Measurements from ENCODE around the gene AKT2. TPM values are rescaled to one million over a fixed set of nuclear protein-coding genes. Genes with fewer than 3 reads are reported as not detected.
A peak's percentile ranks its signal among the peaks of the same experiment; 100 is the strongest.

The AKT2 gene
- polyA plus RNA-seq, 6 donors from 2014 or later, result 24.2 to 34.3 (median 30.8) TPM

DNA sequence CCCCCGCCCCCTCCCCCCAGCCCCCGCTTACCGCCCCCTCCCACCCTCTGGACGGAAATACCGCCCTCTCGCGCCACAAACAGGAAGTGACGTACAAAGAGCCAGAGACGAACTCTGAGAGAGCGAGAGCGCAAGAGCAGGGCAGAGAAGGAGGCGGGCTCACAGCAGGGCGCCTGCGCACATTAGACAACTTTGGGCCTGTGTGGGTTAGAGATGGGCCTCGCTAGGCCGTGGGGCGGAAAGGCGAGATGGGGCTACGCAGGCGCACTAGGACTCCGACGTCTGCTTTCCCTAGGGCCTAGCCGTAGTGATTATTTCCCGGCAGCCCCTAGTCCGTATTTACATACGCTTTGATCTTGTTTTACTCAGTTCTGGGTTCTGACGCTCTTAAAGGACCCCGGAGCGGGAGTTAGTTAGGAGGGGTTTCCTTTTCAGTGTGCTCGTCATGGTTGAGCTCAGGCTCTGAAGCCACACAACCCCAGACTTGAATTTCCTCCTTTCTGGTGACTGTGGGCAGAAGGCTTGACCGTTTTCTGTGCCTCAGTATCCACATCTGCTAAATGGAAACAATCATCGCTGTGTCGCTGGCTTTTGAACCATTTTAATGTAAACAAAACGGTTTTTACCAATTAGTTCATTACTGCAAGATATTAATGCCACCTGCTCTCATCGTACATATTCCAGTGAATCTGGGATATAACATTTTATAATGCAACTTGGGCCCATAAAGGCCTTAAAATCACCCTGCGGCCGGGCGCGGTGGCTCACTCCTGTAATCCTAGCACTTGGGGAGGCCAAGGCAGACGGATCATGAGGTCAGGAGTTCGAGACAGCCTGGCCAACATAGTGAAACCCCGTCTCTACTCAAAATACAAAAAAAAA is 449 bp upstream of the AKT2 start:
- ATAC-seq (ENCODE audit: low read depth in 2 of 2) (peak; percentile 56 to 63), DNase-seq (peak; percentile 98)
- Mint-ChIP-seq H3K27ac (peak overlapping the region; percentile 98 to 100 (median 99)), H3K4me3 (peak overlapping the region; percentile 78 to 98 (median 92)), H3K27me3 (no peaks in the 10 kb centered on the region), H3K9me3 (no peaks in the 10 kb centered on the region), H3K36me3 (no peaks in the 10 kb centered on the region), H3K4me1 (peaks cover 31 to 56% (median 56%) of the 10 kb centered on the region in 3 donors)

DNA sequence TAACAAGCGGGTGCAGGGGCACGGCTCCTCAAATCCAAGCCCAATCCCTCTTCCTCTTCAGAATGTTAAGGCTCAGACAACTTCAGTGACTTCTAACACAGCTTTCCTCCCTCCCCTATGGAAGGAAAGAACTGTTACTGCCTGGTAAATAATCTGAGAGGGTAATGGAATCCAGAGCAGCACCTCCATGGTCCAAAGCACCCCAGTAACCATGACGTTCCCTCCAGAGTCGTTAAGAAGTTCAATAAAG is 969 bp downstream of the AKT2 start:
- DNase-seq (no peak), ATAC-seq (ENCODE audit: low read depth in 2 of 2) (no peak)
- H3K9me3 Mint-ChIP-seq, result no peaks in the 10 kb centered on the region
- peaks cover 44 to 70% (median 68%) of the 10 kb centered on the region in 3 donors for H3K4me1 Mint-ChIP-seq
- peak overlapping the region; percentile 78 to 99 (median 97) for H3K4me3 Mint-ChIP-seq
- peak overlapping the region; percentile 98 to 100 (median 100) for H3K27ac Mint-ChIP-seq
- no peaks in the 10 kb centered on the region for H3K36me3 Mint-ChIP-seq
- no peaks in the 10 kb centered on the region for H3K27me3 Mint-ChIP-seq

DNA sequence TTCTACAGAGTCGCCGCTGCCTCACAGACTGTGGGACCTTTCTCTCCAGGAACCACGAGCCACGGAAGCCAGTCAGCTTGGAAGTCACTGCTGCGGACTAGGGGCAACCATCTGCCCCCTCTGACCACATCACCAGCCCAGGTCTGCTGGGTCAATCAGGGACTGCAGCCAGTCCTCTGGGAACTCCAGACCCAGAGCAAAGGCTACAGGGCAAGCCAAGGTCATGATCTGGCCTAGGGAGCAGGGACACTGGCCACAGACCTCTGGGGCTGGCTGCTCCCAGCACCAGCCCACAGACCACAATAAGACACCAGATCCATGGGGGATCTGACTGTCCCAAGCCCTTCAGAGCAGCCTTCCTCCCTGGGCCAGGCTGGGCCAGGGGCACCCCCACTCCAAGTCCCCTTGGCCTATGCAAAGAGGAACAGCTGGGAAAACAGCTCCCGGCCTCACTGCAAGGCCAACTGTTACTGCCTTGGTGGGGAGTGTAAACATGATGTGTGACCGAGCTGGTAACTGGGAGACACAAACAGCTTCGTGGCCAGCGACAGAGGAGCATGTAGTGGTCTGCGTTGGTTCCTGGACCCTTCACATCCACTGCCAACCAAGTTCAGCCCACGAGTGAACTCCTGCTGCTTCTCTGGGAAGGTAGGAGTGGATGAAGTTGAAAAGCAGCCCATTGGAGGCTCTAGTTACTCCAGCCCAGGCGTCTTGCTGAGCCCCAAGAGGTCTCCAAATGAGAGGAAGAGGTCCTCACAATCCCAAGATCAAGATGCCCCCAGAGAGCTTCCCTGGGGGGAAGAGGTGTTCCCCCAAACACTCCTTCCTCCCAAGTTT is 1.5 kb downstream of the AKT2 start:
- Mint-ChIP-seq H3K27ac (peak overlapping the region; percentile 98 to 100 (median 100)), H3K4me3 (peak overlapping the region; percentile 78 to 99 (median 97)), H3K4me1 (peaks cover 48 to 73% (median 68%) of the 10 kb centered on the region in 3 donors), H3K27me3 (no peaks in the 10 kb centered on the region), H3K9me3 (no peaks in the 10 kb centered on the region), H3K36me3 (no peaks in the 10 kb centered on the region)
- ATAC-seq (ENCODE audit: low read depth in 2 of 2) (no peak), DNase-seq (no peak)

DNA sequence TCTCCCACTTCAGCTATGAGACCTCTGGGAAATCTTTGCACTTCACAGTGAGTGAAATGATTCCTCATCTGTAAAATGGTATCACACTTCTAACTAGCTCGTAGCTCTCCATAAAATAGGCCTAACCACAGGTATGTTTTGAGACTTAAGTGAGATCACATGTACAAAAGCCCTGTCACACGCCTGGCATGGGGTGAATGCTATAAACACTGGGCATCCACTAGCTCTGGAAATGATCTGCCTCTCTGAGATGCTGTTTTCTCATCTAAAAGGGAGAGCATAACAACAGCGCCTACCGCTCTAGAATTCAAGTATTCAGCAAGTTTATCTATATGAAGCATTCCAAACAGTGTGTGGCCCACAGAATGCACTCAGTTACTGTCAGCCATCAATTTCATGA is 2.2 kb downstream of the AKT2 start:
- no peaks in the 10 kb centered on the region for H3K27me3 Mint-ChIP-seq
- no peak for DNase-seq
- peak overlapping the region; percentile 98 to 100 (median 100) for H3K27ac Mint-ChIP-seq
- H3K9me3 Mint-ChIP-seq, result no peaks in the 10 kb centered on the region
- H3K36me3 Mint-ChIP-seq, result no peaks in the 10 kb centered on the region
- H3K4me3 Mint-ChIP-seq, result peak overlapping the region; percentile 17 to 99 (median 94)
- peaks cover 55 to 80% (median 70%) of the 10 kb centered on the region in 3 donors for H3K4me1 Mint-ChIP-seq
- ATAC-seq (ENCODE audit: low read depth in 2 of 2), result no peak

DNA sequence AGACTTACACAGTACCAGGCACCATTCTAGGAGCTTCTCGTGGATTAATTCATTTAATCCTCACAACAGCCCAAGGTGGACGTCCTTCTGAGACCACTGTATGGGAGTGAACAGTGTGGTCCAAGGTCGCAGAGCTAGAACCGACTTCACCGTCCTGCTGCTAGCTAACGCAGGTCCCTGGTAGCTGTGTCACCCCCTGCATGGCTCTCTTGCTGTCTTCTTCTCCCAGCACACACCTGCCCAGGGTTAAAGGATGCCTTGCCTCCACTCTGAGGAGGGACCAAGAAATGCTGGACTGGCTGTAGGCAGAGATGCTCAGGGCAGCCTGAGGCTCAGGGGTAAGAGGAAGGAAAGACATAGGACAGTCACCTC is 3.0 kb downstream of the AKT2 start:
- H3K27ac Mint-ChIP-seq, result peak overlapping the region in 5 of 6 donors; percentile 54 to 100 (median 99)
- peak overlapping the region in 2 of 8 donors; percentile 6 to 91 for H3K4me3 Mint-ChIP-seq
- H3K4me1 Mint-ChIP-seq, result peaks cover 63 to 87% (median 77%) of the 10 kb centered on the region in 3 donors
- no peak for DNase-seq
- no peaks in the 10 kb centered on the region for H3K9me3 Mint-ChIP-seq
- no peaks in the 10 kb centered on the region for H3K27me3 Mint-ChIP-seq
- ATAC-seq (ENCODE audit: low read depth in 2 of 2), result no peak
- H3K36me3 Mint-ChIP-seq, result no peaks in the 10 kb centered on the region

DNA sequence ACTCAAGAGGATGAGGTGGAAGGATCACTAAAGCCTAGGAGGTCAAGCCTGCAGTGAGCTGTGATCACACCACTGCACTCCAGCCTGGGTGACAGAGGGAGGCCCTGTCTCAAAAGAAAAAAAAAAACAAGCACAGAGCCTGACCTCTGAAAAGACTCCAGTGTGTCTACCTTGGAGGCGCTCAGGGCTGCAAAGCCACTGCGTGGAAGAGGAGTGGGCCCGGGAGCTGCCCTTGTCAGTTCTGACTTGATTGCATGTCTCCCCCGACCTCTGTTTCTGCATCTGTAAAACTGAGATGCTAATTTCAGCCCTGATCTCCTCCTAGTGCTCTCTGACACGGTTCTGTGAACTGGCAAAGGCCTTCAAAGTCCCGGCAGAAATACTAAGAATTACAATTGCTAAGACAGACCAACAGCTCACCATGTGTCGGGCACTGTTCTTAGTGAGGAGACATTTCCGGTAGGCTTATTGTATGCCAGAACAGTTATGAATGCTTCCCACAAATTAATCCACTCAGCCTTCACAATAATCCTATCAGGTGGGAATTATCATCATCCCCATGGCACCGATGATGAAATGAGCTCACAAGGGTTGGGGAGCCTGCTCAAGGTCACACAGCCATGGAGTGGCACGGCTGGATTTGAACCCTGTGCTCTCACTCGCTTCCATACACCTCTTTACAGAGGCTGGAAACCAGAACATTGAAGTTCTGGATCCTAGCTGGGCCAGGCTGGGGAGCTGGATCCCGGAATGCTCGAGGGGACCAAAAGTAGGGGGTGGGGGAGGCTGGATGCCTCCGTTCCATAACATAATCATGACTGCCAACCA is 3.5 kb downstream of the AKT2 start:
- ATAC-seq (ENCODE audit: low read depth in 2 of 2) (no peak), DNase-seq (no peak)
- Mint-ChIP-seq H3K4me3 (peak overlapping the region in 3 of 8 donors; percentile 40 to 86 (median 63)), H3K27me3 (no peaks in the 10 kb centered on the region), H3K36me3 (no peaks in the 10 kb centered on the region), H3K4me1 (peaks cover 60 to 87% (median 73%) of the 10 kb centered on the region in 3 donors), H3K9me3 (no peaks in the 10 kb centered on the region), H3K27ac (peak overlapping the region; percentile 62 to 99 (median 84))

DNA sequence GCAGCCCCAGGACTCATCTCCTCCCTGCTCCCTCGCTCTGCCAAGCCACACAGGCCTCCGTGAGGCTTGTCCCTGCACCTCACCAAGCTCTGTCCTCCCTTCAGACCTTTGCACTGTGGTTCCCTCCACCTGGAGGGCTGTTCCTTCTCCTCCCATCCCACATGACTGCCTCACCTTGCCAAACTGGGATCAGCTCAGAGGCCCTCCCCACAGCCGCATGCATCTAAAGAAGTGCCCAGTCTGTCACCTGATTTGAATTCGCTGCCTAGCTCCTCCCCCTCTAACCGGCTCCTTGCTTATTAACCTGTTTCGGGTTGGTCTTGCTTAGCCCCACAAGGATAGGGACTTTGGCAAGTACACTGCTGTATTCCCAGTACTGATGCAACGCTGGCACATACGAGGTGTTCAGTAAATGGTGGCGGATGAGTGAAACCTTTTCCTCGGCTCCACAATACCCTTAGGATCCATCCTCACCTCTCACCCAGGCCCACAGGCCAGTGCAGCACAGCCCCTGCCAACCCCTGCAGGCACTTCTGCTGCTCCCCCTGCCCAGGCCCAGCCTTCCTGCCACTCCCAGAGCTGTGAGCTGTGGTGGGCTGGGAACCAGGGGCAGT is 4.4 kb downstream of the AKT2 start:
- H3K4me1 Mint-ChIP-seq, result peaks cover 60 to 83% (median 71%) of the 10 kb centered on the region in 3 donors
- no peaks in the 10 kb centered on the region for H3K36me3 Mint-ChIP-seq
- no peaks in the 10 kb centered on the region for H3K27me3 Mint-ChIP-seq
- ATAC-seq (ENCODE audit: low read depth in 2 of 2), result no peak
- no peaks in the 10 kb centered on the region for H3K9me3 Mint-ChIP-seq
- H3K4me3 Mint-ChIP-seq, result peak overlapping the region; percentile 27 to 86 (median 70)
- H3K27ac Mint-ChIP-seq, result peak overlapping the region; percentile 85 to 99 (median 95)
- DNase-seq, result no peak

DNA sequence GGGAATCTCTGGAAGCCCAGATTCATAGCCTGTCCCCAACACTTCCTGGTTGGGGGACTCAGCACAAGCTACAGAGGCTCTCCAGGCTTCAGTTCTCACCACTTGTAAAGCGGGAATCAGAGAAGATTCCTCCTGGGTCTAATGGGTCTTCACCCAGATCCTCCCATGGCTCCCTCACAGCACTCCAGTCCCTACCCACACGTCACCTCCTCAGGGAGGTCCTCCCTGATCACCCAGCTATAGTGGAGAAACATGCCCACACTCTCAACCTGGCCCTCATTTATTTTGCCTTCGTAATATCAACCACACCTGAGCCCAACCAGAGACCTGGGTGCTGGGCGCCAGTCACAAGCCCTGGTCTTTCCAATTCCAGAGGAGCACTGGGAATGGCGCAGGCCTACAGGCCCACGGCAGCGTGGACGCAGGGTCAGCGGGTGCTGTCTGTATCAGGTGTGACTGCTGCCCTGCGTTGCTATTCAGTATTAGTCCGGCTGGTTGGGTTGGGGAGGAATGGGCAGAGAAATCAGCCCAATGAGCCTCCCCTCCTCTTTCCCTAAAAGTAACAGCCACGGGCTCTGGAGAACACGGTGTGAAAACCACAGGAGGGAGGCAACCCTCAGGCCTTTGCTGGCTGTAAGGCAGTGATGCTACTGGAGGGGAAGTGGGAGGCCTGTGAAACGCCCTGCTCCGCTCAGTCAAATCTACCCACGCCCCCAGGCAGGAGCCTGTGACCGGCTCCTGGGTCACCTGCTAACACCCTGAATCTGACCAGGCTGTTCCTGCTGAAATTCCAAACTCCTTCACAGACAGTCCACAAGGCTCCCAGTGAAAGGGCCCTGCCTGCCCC is 5.2 kb downstream of the AKT2 start:
- DNase-seq, result peak; percentile 24
- H3K4me3 Mint-ChIP-seq, result peak overlapping the region in 7 of 8 donors; percentile 27 to 86 (median 77)
- H3K36me3 Mint-ChIP-seq, result no peaks in the 10 kb centered on the region
- H3K4me1 Mint-ChIP-seq, result peaks cover 62 to 86% (median 73%) of the 10 kb centered on the region in 3 donors
- peak overlapping the region; percentile 85 to 99 (median 95) for H3K27ac Mint-ChIP-seq
- H3K9me3 Mint-ChIP-seq, result no peaks in the 10 kb centered on the region
- H3K27me3 Mint-ChIP-seq, result no peaks in the 10 kb centered on the region
- ATAC-seq (ENCODE audit: low read depth in 2 of 2), result peak; percentile 12

DNA sequence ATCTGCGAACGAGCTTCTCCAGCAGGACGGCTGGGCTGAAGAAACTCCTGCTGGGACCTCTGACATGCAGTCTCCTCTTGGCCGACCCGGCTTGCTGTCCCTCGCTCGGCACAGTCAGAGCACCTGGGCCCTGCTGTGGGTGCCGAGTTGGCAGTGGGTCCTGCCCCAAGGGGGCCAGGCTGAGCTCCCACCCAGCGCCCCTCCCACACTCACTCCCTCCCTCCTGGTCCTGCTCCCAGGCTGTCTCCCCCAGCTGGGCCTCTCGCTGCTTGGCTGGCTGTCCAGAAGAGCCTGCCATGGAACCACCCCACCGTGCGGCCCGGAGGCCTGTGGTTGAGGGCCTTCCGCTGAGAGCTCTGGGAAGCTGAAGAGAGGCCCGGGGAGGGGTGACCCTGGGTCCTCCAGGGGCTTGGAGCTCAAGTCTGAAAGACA is 6.0 kb downstream of the AKT2 start:
- H3K4me3 Mint-ChIP-seq, result peak overlapping the region in 6 of 8 donors; percentile 9 to 83 (median 62)

DNA sequence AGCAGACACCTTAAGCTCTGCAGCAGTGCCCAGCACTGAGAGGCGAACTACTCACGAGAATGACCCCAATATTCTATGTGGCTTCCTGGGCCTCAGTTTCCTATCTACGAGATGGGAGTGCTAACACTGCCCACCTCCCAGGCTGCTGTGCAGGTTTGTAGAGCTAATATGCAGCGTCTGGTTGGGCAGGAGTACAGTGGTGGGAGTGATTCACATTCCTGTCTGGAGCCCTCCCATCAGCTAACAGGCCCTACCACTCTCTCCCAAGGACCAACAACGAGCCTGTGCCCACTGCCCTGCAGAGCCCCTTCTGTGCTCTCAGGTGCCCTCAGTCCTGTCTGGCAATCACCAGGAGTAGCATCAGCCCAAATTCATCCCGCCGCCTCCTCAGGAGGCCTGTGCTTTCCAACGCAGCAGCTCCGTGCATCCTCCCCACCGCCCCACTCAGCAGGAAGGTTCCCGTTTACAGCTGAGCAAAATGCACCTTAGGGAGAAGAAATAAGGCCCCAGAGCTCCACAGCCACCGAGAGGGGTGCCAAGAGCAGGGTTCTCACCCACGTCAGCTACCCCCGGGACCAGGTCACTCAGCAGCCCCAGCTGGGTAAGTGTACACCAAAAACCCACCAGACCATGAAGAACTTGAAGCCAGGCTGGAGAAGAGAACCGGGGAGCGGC is 6.6 kb downstream of the AKT2 start:
- peak overlapping the region in 5 of 6 donors; percentile 56 to 99 (median 76) for H3K27ac Mint-ChIP-seq
- no peaks in the 10 kb centered on the region for H3K36me3 Mint-ChIP-seq
- ATAC-seq (ENCODE audit: low read depth in 2 of 2), result no peak
- DNase-seq, result no peak
- no peaks in the 10 kb centered on the region for H3K27me3 Mint-ChIP-seq
- no peaks in the 10 kb centered on the region for H3K9me3 Mint-ChIP-seq
- H3K4me1 Mint-ChIP-seq, result peaks cover 67 to 89% (median 75%) of the 10 kb centered on the region in 3 donors
- H3K4me3 Mint-ChIP-seq, result peak overlapping the region in 6 of 8 donors; percentile 26 to 73 (median 58)

More for the DNA sequence above, 6.0 kb downstream of the AKT2 start:
- ATAC-seq (ENCODE audit: low read depth in 2 of 2), result no peak
- H3K27ac Mint-ChIP-seq, result peak overlapping the region in 4 of 6 donors; percentile 47 to 99 (median 94)
- no peak for DNase-seq
- H3K36me3 Mint-ChIP-seq, result no peaks in the 10 kb centered on the region
- H3K27me3 Mint-ChIP-seq, result no peaks in the 10 kb centered on the region
- peaks cover 66 to 89% (median 75%) of the 10 kb centered on the region in 3 donors for H3K4me1 Mint-ChIP-seq
- no peaks in the 10 kb centered on the region for H3K9me3 Mint-ChIP-seq

DNA sequence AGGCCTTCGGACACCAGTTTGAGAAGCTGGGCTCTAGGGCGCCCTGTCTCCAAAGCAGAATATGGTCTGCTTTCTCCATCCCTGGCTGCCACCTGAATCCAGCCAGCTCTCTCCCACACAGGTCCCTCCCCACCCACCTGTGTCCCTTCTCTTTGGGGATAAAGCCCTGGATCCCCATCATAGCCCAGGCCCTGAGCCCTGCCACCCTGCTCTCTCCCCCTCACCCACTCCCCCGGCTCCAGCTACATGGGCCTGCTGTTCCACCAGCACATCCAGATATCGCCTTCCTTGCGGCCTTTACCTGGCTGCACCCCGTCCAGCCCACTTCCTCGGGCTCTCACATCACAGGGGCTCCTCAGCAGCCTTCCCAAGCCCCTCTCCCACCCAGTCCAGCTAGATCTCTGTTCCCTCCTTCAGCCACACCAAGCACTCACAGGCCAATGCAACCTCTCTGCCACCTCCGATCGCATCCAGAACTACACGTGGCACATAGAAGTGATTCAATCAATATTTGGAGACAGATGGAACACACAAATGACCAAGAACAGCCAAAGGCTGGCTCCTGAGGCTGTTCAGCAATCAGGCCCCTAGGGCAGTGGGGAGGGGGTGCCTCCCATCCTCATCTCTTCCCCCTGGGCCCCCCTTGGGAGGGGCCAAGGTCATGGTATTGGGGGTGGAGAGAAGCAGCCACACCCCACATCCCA is 7.6 kb downstream of the AKT2 start:
- peak overlapping the region in 3 of 6 donors; percentile 57 to 99 (median 96) for H3K27ac Mint-ChIP-seq
- H3K4me1 Mint-ChIP-seq, result peaks cover 63 to 88% (median 67%) of the 10 kb centered on the region in 3 donors
- H3K36me3 Mint-ChIP-seq, result no peaks in the 10 kb centered on the region
- no peaks in the 10 kb centered on the region for H3K9me3 Mint-ChIP-seq
- DNase-seq, result no peak
- H3K27me3 Mint-ChIP-seq, result no peaks in the 10 kb centered on the region
- ATAC-seq (ENCODE audit: low read depth in 2 of 2), result no peak
- H3K4me3 Mint-ChIP-seq, result peak overlapping the region in 5 of 8 donors; percentile 19 to 76 (median 51)

All from naive B cell (primary cell).